ENCODE results near the gene SYT2. TPM values are rescaled to one million over a fixed set of nuclear protein-coding genes. Genes with fewer than 3 reads are reported as not detected.
"Not testable (repeated sequence)": the region's sequence is repeated elsewhere in the genome, so short reads cannot be mapped to it uniquely, and the experiment has no call there.

The SYT2 gene
- total RNA-seq, 1 donor from 2014 or later: 11.9 TPM

DNA sequence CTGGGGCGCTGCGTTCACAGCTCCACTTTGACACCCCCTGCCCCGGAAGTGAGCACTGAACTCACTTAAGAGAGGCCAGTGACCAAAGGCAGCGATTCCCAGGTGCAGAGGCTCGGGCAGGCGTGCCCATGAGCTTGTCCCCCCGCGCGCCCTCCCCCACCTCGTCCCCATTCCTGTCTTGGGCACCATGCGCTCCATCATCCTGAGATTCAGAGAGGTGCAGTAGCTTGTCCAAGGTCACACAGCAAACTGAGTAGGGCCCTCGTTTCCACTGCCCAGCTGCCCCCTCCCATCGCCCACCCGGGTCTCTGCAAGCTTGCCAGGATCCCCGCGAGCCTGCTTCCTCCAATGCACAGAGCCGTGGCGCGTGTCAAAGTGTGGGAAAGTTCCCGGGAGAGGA is 68.0 kb downstream of the SYT2 start:
- H3K27me3 Mint-ChIP-seq: peaks cover 86% of the 10 kb centered on the region
- TF ChIP-seq, protein P1, sequence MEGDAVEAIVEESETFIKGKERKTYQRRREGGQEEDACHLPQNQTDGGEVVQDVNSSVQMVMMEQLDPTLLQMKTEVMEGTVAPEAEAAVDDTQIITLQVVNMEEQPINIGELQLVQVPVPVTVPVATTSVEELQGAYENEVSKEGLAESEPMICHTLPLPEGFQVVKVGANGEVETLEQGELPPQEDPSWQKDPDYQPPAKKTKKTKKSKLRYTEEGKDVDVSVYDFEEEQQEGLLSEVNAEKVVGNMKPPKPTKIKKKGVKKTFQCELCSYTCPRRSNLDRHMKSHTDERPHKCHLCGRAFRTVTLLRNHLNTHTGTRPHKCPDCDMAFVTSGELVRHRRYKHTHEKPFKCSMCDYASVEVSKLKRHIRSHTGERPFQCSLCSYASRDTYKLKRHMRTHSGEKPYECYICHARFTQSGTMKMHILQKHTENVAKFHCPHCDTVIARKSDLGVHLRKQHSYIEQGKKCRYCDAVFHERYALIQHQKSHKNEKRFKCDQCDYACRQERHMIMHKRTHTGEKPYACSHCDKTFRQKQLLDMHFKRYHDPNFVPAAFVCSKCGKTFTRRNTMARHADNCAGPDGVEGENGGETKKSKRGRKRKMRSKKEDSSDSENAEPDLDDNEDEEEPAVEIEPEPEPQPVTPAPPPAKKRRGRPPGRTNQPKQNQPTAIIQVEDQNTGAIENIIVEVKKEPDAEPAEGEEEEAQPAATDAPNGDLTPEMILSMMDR (conservative IDR thresholded peaks at IDR 0.05): no peak
- H3K36me3 Mint-ChIP-seq: no peaks in the 10 kb centered on the region
- no peaks in the 10 kb centered on the region for H3K9me3 Mint-ChIP-seq
- peak overlapping the region; percentile 84 for H3K4me3 Mint-ChIP-seq
- no peak for DNase-seq (ENCODE audit: extremely low spot score, unreplicated experiment)
- no peak overlapping the region for H3K27ac Mint-ChIP-seq
- H3K4me1 Mint-ChIP-seq (ENCODE audit: unreplicated experiment): peaks cover 43% of the 10 kb centered on the region

DNA sequence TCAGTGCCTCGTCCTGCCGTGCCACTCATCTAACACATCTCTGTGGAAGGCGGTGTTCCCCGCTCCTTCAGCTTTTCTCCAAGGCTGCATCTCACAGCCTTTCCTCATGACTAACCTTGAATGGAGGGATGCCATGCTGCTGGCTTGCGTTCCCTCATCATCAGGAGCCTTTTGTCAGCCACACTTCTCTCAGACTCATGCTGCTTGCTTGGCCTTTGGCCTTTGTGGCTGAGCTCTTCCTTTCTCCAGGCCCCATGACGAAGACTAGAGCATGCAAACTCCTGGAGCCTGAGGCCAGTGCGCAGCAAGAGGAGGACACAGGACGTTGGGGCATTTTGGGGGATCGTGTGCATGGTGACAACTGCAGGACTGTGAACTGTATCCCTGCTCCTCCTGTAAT is 70.8 kb downstream of the SYT2 start:
- H3K4me1 Mint-ChIP-seq (ENCODE audit: unreplicated experiment): peaks cover 36% of the 10 kb centered on the region
- H3K36me3 Mint-ChIP-seq: no peaks in the 10 kb centered on the region
- DNase-seq (ENCODE audit: extremely low spot score, unreplicated experiment): no peak
- TF ChIP-seq, protein P1 (conservative IDR thresholded peaks at IDR 0.05): no peak
- H3K27ac Mint-ChIP-seq: no peak overlapping the region
- no peaks in the 10 kb centered on the region for H3K9me3 Mint-ChIP-seq
- no peak overlapping the region for H3K4me3 Mint-ChIP-seq
- peaks cover 66% of the 10 kb centered on the region for H3K27me3 Mint-ChIP-seq

DNA sequence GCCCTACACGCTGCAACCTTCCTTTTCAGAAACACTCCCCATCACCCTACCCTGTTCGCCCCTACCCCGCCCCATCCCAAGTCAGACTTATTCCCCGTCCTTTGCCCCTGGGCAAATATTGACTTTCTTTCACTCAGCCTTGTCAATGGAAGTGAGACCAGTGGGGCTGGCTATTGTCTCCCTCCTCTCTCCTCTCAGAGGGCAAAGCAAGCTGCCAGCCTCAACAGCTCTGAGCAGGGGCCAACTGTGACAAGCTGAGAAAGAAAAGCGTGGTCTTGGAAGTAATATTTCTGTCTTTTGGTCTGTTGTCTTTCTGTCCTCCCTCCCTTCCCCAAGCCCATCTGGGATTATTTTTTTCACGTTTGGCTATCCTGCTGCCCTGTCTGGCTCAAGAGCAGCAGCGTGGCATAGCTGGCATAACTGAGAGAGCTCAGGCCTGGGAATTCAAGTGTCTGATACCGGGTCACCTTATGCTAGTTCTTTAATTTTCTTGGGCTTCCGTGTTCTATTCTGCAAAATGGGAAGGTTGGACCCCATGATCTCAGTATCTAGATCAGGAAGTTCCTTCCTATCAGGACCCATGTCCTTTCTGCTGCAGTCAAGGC is 71.5 kb downstream of the SYT2 start:
- not testable (repeated sequence) for DNase-seq (ENCODE audit: extremely low spot score, unreplicated experiment); H3K9me3 Mint-ChIP-seq; H3K36me3 Mint-ChIP-seq
- Mint-ChIP-seq H3K27ac (peak overlapping the region; percentile 32), H3K4me3 (peak overlapping the region; percentile 58), H3K4me1 (ENCODE audit: unreplicated experiment) (peaks cover 34% of the 10 kb centered on the region), H3K27me3 (peaks cover 61% of the 10 kb centered on the region)

DNA sequence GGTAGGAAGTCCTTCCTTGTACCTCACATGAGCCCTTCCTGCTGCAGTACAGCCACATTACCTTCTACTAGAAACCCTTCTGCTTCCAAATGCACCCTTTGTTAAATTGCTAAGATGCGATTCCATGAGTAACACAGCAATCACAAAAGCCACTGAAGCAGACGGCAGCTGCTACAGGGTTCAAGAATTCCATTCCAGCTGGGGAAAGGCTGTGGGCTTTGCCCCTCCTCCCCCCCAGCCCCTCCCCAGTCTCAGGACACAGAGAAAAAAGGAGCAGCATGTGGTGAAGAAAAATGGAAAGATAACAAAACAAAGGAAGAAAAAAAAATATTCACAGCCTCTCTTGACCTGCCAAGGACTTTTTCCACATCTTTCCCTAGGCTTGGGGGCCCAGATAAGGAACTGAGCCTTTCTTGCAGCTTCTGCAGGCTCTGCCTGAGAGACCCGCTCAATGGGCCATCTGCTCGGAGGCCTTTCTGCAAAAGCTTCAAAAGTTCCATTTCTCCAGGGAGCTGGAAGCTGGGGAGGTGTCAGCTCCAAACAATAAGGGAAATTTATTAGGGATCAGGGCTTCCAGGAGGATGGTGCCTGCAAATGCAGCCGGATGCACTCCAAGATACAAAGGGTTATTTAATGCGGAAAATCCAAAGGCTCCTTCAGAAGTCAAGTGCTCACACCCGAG is 72.1 kb downstream of the SYT2 start:
- no peaks in the 10 kb centered on the region for H3K9me3 Mint-ChIP-seq
- TF ChIP-seq, protein P1 (conservative IDR thresholded peaks at IDR 0.05): no peak
- peaks cover 59% of the 10 kb centered on the region for H3K27me3 Mint-ChIP-seq
- no peak for DNase-seq (ENCODE audit: extremely low spot score, unreplicated experiment)
- peak overlapping the region; percentile 58 for H3K4me3 Mint-ChIP-seq
- peaks cover 34% of the 10 kb centered on the region for H3K4me1 Mint-ChIP-seq (ENCODE audit: unreplicated experiment)
- no peaks in the 10 kb centered on the region for H3K36me3 Mint-ChIP-seq
- peak overlapping the region; percentile 32 for H3K27ac Mint-ChIP-seq

DNA sequence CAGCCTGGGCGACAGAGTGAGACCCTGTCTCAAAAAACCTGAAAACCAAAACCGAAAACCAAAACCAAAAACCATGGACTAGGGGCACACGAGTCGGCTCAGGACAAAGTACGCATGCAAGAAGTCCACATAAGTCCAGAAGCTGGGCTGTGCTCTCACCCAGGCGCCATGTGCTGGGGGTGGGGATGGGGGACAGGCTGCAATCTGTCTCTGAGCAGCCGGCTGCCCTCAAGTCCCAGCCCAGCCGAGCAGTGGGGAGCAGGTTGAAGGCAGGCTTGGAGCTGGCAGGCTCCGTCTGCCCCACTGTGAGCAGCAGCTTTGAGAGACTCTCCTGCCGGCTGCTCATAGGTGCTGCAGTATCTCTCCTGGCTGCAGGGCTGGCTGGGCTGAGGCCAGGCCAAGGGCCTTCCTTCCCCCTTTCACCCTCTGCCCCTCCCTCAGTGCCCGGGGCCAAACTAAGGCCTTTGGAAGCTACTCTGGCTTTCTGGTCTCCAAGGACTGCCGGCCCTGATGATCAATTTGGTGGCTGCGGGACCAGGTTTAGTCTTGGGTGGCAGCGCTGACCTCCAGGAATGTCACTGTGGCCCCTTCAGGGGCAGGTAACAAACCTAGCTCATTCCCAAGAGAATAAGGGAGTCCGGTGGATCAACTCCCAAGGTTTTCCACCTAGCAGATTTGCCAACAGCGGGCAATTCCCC is 72.8 kb downstream of the SYT2 start:
- H3K9me3 Mint-ChIP-seq; H3K4me3 Mint-ChIP-seq; H3K27ac Mint-ChIP-seq; DNase-seq (ENCODE audit: extremely low spot score, unreplicated experiment); H3K36me3 Mint-ChIP-seq: not testable (repeated sequence)
- Mint-ChIP-seq H3K4me1 (ENCODE audit: unreplicated experiment) (peaks cover 34% of the 10 kb centered on the region), H3K27me3 (peaks cover 56% of the 10 kb centered on the region)

DNA sequence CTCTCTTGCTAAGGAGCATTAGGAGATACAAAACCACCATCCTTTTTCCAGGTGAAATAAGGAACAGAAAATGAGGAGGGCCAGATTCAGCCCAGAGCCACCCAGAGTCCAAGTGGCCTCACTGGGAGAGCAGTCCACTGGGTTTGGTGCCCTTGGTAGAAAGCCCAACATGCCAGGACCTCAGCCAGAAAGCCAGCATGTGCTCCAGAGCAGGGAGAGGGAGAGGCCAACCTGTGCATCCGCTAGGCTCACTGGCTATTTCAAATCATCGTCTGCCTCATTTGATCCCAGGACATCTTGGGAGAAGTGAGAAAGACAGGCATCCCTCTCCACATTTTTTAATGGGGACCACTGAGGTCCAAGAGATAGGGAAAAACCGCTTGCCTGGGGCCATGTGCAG is 74.1 kb downstream of the SYT2 start:
- peaks cover 45% of the 10 kb centered on the region for H3K27me3 Mint-ChIP-seq
- DNase-seq (ENCODE audit: extremely low spot score, unreplicated experiment); H3K36me3 Mint-ChIP-seq; H3K4me3 Mint-ChIP-seq; H3K9me3 Mint-ChIP-seq; H3K27ac Mint-ChIP-seq: not testable (repeated sequence)
- peaks cover 30% of the 10 kb centered on the region for H3K4me1 Mint-ChIP-seq (ENCODE audit: unreplicated experiment)

DNA sequence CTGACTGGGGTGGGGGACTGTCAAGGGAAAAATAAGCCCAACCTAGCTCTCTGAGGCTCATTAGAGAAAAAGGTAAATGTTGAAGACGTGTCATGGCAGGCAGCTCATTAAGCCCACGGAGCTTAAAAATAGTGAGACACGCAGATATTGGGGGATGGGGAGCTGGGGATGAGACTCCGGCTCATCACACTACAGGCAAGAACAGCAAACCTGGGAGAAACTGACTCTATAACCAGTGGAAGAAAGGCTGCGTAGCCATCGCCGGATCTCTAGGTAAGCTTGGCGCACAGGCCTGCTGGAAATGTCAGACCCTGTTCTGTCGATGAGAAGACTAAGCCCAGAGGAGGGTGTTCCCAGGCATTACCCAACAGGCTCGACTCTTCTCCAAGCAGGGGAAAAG is 78.0 kb downstream of the SYT2 start:
- TF ChIP-seq, protein P1 (conservative IDR thresholded peaks at IDR 0.05): no peak
- peaks cover 3% of the 10 kb centered on the region for H3K4me1 Mint-ChIP-seq (ENCODE audit: unreplicated experiment)
- no peak overlapping the region for H3K27ac Mint-ChIP-seq
- H3K9me3 Mint-ChIP-seq: no peaks in the 10 kb centered on the region
- H3K36me3 Mint-ChIP-seq: no peaks in the 10 kb centered on the region
- no peak overlapping the region for H3K4me3 Mint-ChIP-seq
- peaks cover 24% of the 10 kb centered on the region for H3K27me3 Mint-ChIP-seq
- DNase-seq (ENCODE audit: extremely low spot score, unreplicated experiment): no peak
